ENCODE data around the gene UBE2L6.

Gene UBE2L6

GRCh38 chr11:57527056-57527631 is 40.3 kb downstream of the UBE2L6 start:
- DNase-seq, result peak; percentile 73

- no peak for DNase-seq
Measured at GRCh38 chr11:57523419-57523818, 44.1 kb downstream of the UBE2L6 start.

GRCh38 chr11:57521116-57521515 is 46.4 kb downstream of the UBE2L6 start:
- DNase-seq, result no peak

GRCh38 chr11:57516061-57516443 is 51.4 kb downstream of the UBE2L6 start:
- DNase-seq, result no peak

GRCh38 chr11:57515332-57516060 is 52.0 kb downstream of the UBE2L6 start, which contains the start of gene SLC43A1:
SLC43A1 (minus strand) TSS chr11:57515702; CDS start chr11:57514111, 1,591 bp downstream.
- peak; percentile 77 for DNase-seq

GRCh38 chr11:57514538-57515331 is 52.7 kb downstream of the UBE2L6 start:
- peak; percentile 87 for DNase-seq

GRCh38 chr11:57513911-57514537 is 53.4 kb downstream of the UBE2L6 start:
- DNase-seq, result peak; percentile 86

- DNase-seq, result peak; percentile 28
Measured at GRCh38 chr11:57513452-57513795, 54.0 kb downstream of the UBE2L6 start.

- peak; percentile 38 for DNase-seq
Measured at GRCh38 chr11:57512646-57513451, 54.6 kb downstream of the UBE2L6 start.

GRCh38 chr11:57511741-57512430 is 55.6 kb downstream of the UBE2L6 start:
- DNase-seq, result no peak

- no peak for DNase-seq
Measured at GRCh38 chr11:57508341-57509170, 58.9 kb downstream of the UBE2L6 start.

GRCh38 chr11:57506522-57506921 is 61.0 kb downstream of the UBE2L6 start:
- no peak for DNase-seq

- DNase-seq, result no peak
Measured at GRCh38 chr11:57504511-57504910, 63.0 kb downstream of the UBE2L6 start.

- no peak for DNase-seq
Measured at GRCh38 chr11:57502870-57503269, 64.6 kb downstream of the UBE2L6 start.

GRCh38 chr11:57502376-57502775 is 65.1 kb downstream of the UBE2L6 start:
- DNase-seq, result no peak

- DNase-seq, result peak; percentile 22
Measured at GRCh38 chr11:57501953-57502352, 65.5 kb downstream of the UBE2L6 start.

Measured in NCI-H69 (cell line).